Liver (tissue), 9 donors: Measurements from ENCODE around the gene AP1M1. TPM values are rescaled to one million over a fixed set of nuclear protein-coding genes. Genes with fewer than 3 reads are reported as not detected.

Source experiments
- DNase-seq: peaks from one replicate; pipeline ENCODE4 v3.0.0-alpha.2; 2017; ENCODE audit warnings: low spot score
- H3K27ac ChIP-seq, 2 donors: one replicate each; pipeline ENCODE4 v1.7.0; 2013; ENCODE audit warnings: inconsistent platforms in 2 of 2, low read length in 2 of 2, control low read depth in 1 of 2, low read depth in 1 of 2, mild to moderate bottlenecking in 1 of 2
- H3K27me3 ChIP-seq, 4 donors: one replicate each; pipeline versions ENCODE4 v1.6.1 to v1.7.0; 2013; ENCODE audit warnings: low read length in 3 of 4, inconsistent platforms in 1 of 4, mild to moderate bottlenecking in 1 of 4, moderate library complexity in 1 of 4; ENCODE audit not compliant: control insufficient read depth in 4 of 4, insufficient read depth in 4 of 4
- H3K36me3 ChIP-seq, 4 donors: one replicate each; pipeline versions ENCODE4 v1.6.1 to v1.7.0; 2013; ENCODE audit warnings: low read length in 3 of 4, mild to moderate bottlenecking in 3 of 4, low read depth in 1 of 4, moderate library complexity in 1 of 4; ENCODE audit not compliant: control insufficient read depth in 4 of 4, insufficient read depth in 3 of 4
- H3K4me1 ChIP-seq, 4 donors: one replicate each; pipeline versions ENCODE4 v1.6.1 to v1.7.0; 2013; ENCODE audit warnings: low read length in 3 of 4, mild to moderate bottlenecking in 3 of 4, moderate library complexity in 1 of 4; ENCODE audit not compliant: control insufficient read depth in 4 of 4, insufficient read depth in 4 of 4
- H3K4me3 ChIP-seq, 3 donors: one replicate each; pipeline versions ENCODE4 v1.6.1 to v1.7.0; 2013; ENCODE audit warnings: low read length in 3 of 3, control low read depth in 1 of 3, low read depth in 1 of 3, mild to moderate bottlenecking in 1 of 3
- H3K9ac ChIP-seq, 2 donors: one replicate each; pipeline ENCODE4 v1.7.0; 2013; ENCODE audit warnings: low read length in 2 of 2, mild to moderate bottlenecking in 2 of 2, moderate library complexity in 2 of 2, control low read depth in 1 of 2, low read depth in 1 of 2
- H3K9me3 ChIP-seq, 4 donors: one replicate each; pipeline versions ENCODE4 v1.6.1 to v1.7.0; 2013; ENCODE audit warnings: low read length in 3 of 4; ENCODE audit not compliant: control insufficient read depth in 4 of 4
- EGR1 ChIP-seq, 2 donors: IDR thresholded peaks; 2 replicates each; pipeline ENCODE4 v1.6.1; 2016 to 2018; ENCODE audit warnings: antibody characterized with exemption in 2 of 2, low read depth in 2 of 2
- FOXA1 ChIP-seq: IDR thresholded peaks from 2 replicates; pipeline ENCODE4 v1.6.1; 2016; ENCODE audit warnings: antibody characterized with exemption
- FOXA2 ChIP-seq: IDR thresholded peaks from 2 replicates; pipeline ENCODE4 v1.6.1; 2016; ENCODE audit warnings: antibody characterized with exemption
- GABPA ChIP-seq, 2 donors: IDR thresholded peaks in 1 of 2; conservative IDR thresholded peaks in 1 of 2; 2 replicates each; pipeline ENCODE4 v1.6.1; 2016; ENCODE audit warnings: antibody characterized with exemption in 2 of 2, mild to moderate bottlenecking in 1 of 2, moderate library complexity in 1 of 2
- HNF4A ChIP-seq, 2 donors: conservative IDR thresholded peaks; 2 replicates each; pipeline ENCODE4 v1.6.1; 2016; ENCODE audit warnings: antibody characterized with exemption in 2 of 2, mild to moderate bottlenecking in 2 of 2
- HNF4G ChIP-seq: IDR thresholded peaks from 2 replicates; pipeline ENCODE4 v1.6.1; 2016; ENCODE audit warnings: antibody characterized with exemption
- JUND ChIP-seq, 2 donors: IDR thresholded peaks; 2 replicates each; pipeline ENCODE4 v1.6.1; 2016; ENCODE audit warnings: antibody characterized with exemption in 2 of 2
- NR2F2 ChIP-seq: IDR thresholded peaks from 2 replicates; pipeline ENCODE4 v1.6.1; 2016; ENCODE audit warnings: antibody characterized with exemption
- RAD21 ChIP-seq, 2 donors: IDR thresholded peaks; 2 replicates each; pipeline ENCODE4 v1.6.1; 2016; ENCODE audit warnings: antibody characterized with exemption in 2 of 2, mild to moderate bottlenecking in 2 of 2
- RXRA ChIP-seq, 2 donors: IDR thresholded peaks; 2 replicates each; pipeline ENCODE4 v1.6.1; 2017 to 2018; ENCODE audit warnings: antibody characterized with exemption in 2 of 2, mild to moderate bottlenecking in 1 of 2
- SP1 ChIP-seq: IDR thresholded peaks from 2 replicates; pipeline ENCODE4 v1.6.1; 2018; ENCODE audit warnings: antibody characterized with exemption, mild to moderate bottlenecking
- TAF1 ChIP-seq: conservative IDR thresholded peaks from 2 replicates; pipeline ENCODE4 v1.6.1; 2016; ENCODE audit warnings: antibody characterized with exemption, mild to moderate bottlenecking
- YY1 ChIP-seq: IDR thresholded peaks from 2 replicates; pipeline ENCODE4 v1.6.1; 2016; ENCODE audit warnings: antibody characterized with exemption, mild to moderate bottlenecking
- WGBS: extraction: QIAGEN DNeasy Blood & Tissue Kit; methylation state at CpG from one replicate; pipeline ENCODE4 v1.1.7; 2013; 5-methylcytosine and 5-hydroxymethylcytosine counted together
- polyA plus RNA-seq, 2 donors: library from polyadenylated mRNA; stranded (reverse) in 1 of 2; unstranded in 1 of 2; fragments of 200-250 nt in 1 of 2; fragments of >200 nt in 1 of 2; fragmentation: Nextera tagmentation in 1 of 2; extraction: Ambion mirVana in 1 of 2; gene quantifications; one replicate each; pipeline versions ENCODE4 v1.2.1 to v1.2.3, GENCODE V29; 2013 to 2015
- total RNA-seq, 2 donors: library from RNA; depleted of rRNA; stranded (reverse); fragments of >200 nt; gene quantifications; one replicate each; pipeline ENCODE4 v1.2.3, GENCODE V29; 2014
- TF ChIP-seq, protein P1 (sequence below): IDR thresholded peaks from 2 replicates; pipeline ENCODE4 v1.6.1; 2016; ENCODE audit warnings: antibody characterized with exemption
- TF ChIP-seq, protein P2 (sequence below): IDR thresholded peaks from 2 replicates; pipeline ENCODE4 v1.6.1; 2016; ENCODE audit warnings: antibody characterized with exemption
- TF ChIP-seq, protein P3 (sequence below): IDR thresholded peaks from 2 replicates; pipeline ENCODE4 v1.6.1; 2016; ENCODE audit warnings: antibody characterized with exemption, mild to moderate bottlenecking
- TF ChIP-seq, protein P4 (sequence below): fragments of 150-350 bp; IDR thresholded peaks from 2 replicates; pipeline ENCODE4 v1.5.1; 2017; ENCODE audit warnings: improper control_type of control experiment, low read depth, low read length; ENCODE audit not compliant: missing input control
- TF ChIP-seq, protein P5 (sequence below): IDR thresholded peaks from 2 replicates; pipeline ENCODE4 v1.6.1; 2016; ENCODE audit warnings: antibody characterized with exemption
- donor health status: healthy.
- donor health status: healthy.
- donor health status: healthy.
- donor health status: healthy.
- donor health status: healthy.

AP1M1 gene
- total and polyA plus RNA-seq, 4 donors, result 25.4 to 62.2 (median 50.4) TPM

DNA sequence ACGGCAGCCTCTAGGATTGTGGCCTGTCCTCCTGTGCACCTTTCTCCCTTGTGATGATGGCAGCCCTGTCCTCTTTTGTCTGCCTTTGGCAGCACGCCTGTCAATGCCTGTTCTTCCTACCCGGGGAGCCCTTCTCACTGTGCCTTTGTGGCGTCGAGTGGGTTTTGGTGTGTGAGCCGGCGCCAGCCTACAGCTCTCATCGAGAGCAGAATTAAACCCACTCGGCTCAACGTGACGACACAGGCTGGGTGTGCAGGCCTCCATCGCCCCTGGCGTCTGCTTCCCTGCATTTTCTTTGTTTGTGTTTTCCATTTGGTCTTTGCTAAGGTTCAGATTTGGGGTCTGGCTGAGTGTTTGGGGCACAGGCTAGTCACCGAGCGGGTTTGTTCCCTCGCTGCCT is 34.4 kb downstream of the AP1M1 start (continued):
- no peak for TF ChIP-seq RAD21 (IDR thresholded peaks at IDR 0.05)
- TF ChIP-seq, protein P1, sequence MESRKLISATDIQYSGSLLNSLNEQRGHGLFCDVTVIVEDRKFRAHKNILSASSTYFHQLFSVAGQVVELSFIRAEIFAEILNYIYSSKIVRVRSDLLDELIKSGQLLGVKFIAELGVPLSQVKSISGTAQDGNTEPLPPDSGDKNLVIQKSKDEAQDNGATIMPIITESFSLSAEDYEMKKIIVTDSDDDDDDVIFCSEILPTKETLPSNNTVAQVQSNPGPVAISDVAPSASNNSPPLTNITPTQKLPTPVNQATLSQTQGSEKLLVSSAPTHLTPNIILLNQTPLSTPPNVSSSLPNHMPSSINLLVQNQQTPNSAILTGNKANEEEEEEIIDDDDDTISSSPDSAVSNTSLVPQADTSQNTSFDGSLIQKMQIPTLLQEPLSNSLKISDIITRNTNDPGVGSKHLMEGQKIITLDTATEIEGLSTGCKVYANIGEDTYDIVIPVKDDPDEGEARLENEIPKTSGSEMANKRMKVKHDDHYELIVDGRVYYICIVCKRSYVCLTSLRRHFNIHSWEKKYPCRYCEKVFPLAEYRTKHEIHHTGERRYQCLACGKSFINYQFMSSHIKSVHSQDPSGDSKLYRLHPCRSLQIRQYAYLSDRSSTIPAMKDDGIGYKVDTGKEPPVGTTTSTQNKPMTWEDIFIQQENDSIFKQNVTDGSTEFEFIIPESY, result no peak
- TF ChIP-seq, protein P2, sequence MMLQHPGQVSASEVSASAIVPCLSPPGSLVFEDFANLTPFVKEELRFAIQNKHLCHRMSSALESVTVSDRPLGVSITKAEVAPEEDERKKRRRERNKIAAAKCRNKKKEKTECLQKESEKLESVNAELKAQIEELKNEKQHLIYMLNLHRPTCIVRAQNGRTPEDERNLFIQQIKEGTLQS, result no peak

DNA sequence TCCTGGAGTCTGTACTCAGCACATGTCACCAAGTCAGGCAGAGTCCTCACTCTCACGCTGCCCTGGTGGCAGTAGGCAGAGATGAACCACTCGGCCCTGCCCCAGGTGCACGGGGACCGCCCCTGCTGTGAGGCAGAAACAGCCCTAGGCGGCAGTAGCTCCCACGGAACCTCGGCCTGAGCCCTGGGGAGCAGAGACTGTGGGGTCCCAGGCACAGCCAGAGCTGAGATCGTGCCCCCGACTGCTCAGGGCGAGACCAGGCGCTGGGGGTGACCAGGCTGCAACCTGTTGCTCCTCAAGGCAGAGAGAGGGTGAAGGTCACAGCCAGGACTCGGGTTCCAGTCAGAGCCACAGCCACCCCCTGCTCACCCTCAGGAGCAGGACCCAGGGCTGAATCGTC is 34.9 kb downstream of the AP1M1 start:
- Histone ChIP-seq H3K27me3 (no peaks in the 10 kb centered on the region), H3K9me3 (no peaks in the 10 kb centered on the region), H3K36me3 (peaks cover 22 to 73% (median 39%) of the 10 kb centered on the region in 4 donors), H3K9ac (no peak overlapping the region), H3K27ac (no peak overlapping the region), H3K4me1 (no peaks in the 10 kb centered on the region), H3K4me3 (no peak overlapping the region)
- 95% methylated on average over 13 of the region's 13 CpGs for WGBS
- DNase-seq, result no peak
- TF ChIP-seq JUND (IDR thresholded peaks at IDR 0.05), result no peak
- TF ChIP-seq, protein P1, result no peak
- TF ChIP-seq, protein P3, sequence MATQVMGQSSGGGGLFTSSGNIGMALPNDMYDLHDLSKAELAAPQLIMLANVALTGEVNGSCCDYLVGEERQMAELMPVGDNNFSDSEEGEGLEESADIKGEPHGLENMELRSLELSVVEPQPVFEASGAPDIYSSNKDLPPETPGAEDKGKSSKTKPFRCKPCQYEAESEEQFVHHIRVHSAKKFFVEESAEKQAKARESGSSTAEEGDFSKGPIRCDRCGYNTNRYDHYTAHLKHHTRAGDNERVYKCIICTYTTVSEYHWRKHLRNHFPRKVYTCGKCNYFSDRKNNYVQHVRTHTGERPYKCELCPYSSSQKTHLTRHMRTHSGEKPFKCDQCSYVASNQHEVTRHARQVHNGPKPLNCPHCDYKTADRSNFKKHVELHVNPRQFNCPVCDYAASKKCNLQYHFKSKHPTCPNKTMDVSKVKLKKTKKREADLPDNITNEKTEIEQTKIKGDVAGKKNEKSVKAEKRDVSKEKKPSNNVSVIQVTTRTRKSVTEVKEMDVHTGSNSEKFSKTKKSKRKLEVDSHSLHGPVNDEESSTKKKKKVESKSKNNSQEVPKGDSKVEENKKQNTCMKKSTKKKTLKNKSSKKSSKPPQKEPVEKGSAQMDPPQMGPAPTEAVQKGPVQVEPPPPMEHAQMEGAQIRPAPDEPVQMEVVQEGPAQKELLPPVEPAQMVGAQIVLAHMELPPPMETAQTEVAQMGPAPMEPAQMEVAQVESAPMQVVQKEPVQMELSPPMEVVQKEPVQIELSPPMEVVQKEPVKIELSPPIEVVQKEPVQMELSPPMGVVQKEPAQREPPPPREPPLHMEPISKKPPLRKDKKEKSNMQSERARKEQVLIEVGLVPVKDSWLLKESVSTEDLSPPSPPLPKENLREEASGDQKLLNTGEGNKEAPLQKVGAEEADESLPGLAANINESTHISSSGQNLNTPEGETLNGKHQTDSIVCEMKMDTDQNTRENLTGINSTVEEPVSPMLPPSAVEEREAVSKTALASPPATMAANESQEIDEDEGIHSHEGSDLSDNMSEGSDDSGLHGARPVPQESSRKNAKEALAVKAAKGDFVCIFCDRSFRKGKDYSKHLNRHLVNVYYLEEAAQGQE, result no peak
- TF ChIP-seq, protein P4, sequence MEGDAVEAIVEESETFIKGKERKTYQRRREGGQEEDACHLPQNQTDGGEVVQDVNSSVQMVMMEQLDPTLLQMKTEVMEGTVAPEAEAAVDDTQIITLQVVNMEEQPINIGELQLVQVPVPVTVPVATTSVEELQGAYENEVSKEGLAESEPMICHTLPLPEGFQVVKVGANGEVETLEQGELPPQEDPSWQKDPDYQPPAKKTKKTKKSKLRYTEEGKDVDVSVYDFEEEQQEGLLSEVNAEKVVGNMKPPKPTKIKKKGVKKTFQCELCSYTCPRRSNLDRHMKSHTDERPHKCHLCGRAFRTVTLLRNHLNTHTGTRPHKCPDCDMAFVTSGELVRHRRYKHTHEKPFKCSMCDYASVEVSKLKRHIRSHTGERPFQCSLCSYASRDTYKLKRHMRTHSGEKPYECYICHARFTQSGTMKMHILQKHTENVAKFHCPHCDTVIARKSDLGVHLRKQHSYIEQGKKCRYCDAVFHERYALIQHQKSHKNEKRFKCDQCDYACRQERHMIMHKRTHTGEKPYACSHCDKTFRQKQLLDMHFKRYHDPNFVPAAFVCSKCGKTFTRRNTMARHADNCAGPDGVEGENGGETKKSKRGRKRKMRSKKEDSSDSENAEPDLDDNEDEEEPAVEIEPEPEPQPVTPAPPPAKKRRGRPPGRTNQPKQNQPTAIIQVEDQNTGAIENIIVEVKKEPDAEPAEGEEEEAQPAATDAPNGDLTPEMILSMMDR, result no peak
- no peak for TF ChIP-seq FOXA1
- no peak for TF ChIP-seq FOXA2
- no peak for TF ChIP-seq HNF4A (conservative IDR thresholded peaks at IDR 0.05)
- no peak for TF ChIP-seq NR2F2
- no peak for TF ChIP-seq RAD21 (IDR thresholded peaks at IDR 0.05)
- TF ChIP-seq YY1, result no peak
- TF ChIP-seq, protein P2, result no peak
- TF ChIP-seq GABPA (IDR thresholded peaks at IDR 0.05 in 1 of 2, conservative IDR thresholded peaks at IDR 0.05 in 1 of 2), result no peak
- TF ChIP-seq EGR1 (IDR thresholded peaks at IDR 0.05; ENCODE audit: low read depth in 2 of 2), result no peak
- TF ChIP-seq HNF4G, result no peak
- no peak for TF ChIP-seq RXRA (IDR thresholded peaks at IDR 0.05)
- TF ChIP-seq, protein P5, sequence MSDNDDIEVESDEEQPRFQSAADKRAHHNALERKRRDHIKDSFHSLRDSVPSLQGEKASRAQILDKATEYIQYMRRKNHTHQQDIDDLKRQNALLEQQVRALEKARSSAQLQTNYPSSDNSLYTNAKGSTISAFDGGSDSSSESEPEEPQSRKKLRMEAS, result no peak
- no peak for TF ChIP-seq SP1
- no peak for TF ChIP-seq TAF1
